WTC11 (cell line): ENCODE results near the gene ABHD13. TPM values are rescaled to one million over a fixed set of nuclear protein-coding genes. Genes with fewer than 3 reads are reported as not detected.

Experiments used
- ATF2 ChIP-seq: sonication (generic); formaldehyde crosslinking; IDR thresholded peaks from 2 replicates; pipeline ENCODE4 v1.8.1; 2022; ENCODE audit warnings: low read depth, missing genetic modification reagents, borderline replicate concordance
- GRHL2 ChIP-seq: fragments of 250-450 bp; sonication (Bioruptor Pico); IDR thresholded peaks from 2 replicates; pipeline ENCODE4 v1.8.0; 2022; ENCODE audit warnings: mild to moderate bottlenecking, moderate library complexity; ENCODE audit not compliant: insufficient replicate concordance, severe bottlenecking
- NFATC4 ChIP-seq: fragments of 250-450 bp; sonication (Bioruptor Pico); IDR thresholded peaks from 2 replicates; pipeline ENCODE4 v1.9.0; 2021; ENCODE audit warnings: mild to moderate bottlenecking
- NR1H2 ChIP-seq: sonication (generic); formaldehyde crosslinking; IDR thresholded peaks from 2 replicates; pipeline ENCODE4 v1.9.0; 2021; ENCODE audit warnings: mild to moderate bottlenecking, moderate library complexity, missing genetic modification reagents
- OVOL2 ChIP-seq: fragments of 250-450 bp; sonication (Bioruptor Pico); IDR thresholded peaks from 2 replicates; pipeline ENCODE4 v1.9.0; 2021; ENCODE audit warnings: mild to moderate bottlenecking, borderline replicate concordance
- ZNF532 ChIP-seq: fragments of 250-450 bp; sonication (Bioruptor Pico); IDR thresholded peaks from 2 replicates; pipeline ENCODE4 v1.9.0; 2021; ENCODE audit warnings: mild to moderate bottlenecking, borderline replicate concordance
- total RNA-seq: library from RNA; stranded (reverse); gene quantifications from 3 replicates; pipeline ENCODE4 v1.2.3, GENCODE V29; 2021

ABHD13 gene
- total RNA-seq, 1 experiment from 2014 or later, result 5.4 TPM

- no peak for TF ChIP-seq ZNF532 (CRISPR knock-in tag)
- TF ChIP-seq NR1H2 (CRISPR knock-in tag), result no peak
- TF ChIP-seq OVOL2 (CRISPR knock-in tag), result no peak
- no peak for TF ChIP-seq GRHL2 (CRISPR knock-in tag)
- no peak for TF ChIP-seq ATF2
- TF ChIP-seq NFATC4 (CRISPR knock-in tag), result no peak
Observed at GRCh38 chr13:108283110-108283509, 64.9 kb downstream of the ABHD13 start (continued).

Other genes starting within 250 kb of the ABHD13 start
- gene LIG4, start 2.9 kb upstream of the ABHD13 start, total RNA-seq, result 5.7 to 6.0 TPM (median 5.9 TPM) in 3 replicates
- 0.39 TPM in 1 of 3 replicates, not detected in the others for gene TNFSF13B, start 51.3 kb downstream of the ABHD13 start, total RNA-seq